ENCODE results near the gene COPS3.

Gene COPS3

GRCh38 chr17:17239832-17240231, 41.2 kb downstream of the COPS3 start:
- DNase-seq = no peak

DNA sequence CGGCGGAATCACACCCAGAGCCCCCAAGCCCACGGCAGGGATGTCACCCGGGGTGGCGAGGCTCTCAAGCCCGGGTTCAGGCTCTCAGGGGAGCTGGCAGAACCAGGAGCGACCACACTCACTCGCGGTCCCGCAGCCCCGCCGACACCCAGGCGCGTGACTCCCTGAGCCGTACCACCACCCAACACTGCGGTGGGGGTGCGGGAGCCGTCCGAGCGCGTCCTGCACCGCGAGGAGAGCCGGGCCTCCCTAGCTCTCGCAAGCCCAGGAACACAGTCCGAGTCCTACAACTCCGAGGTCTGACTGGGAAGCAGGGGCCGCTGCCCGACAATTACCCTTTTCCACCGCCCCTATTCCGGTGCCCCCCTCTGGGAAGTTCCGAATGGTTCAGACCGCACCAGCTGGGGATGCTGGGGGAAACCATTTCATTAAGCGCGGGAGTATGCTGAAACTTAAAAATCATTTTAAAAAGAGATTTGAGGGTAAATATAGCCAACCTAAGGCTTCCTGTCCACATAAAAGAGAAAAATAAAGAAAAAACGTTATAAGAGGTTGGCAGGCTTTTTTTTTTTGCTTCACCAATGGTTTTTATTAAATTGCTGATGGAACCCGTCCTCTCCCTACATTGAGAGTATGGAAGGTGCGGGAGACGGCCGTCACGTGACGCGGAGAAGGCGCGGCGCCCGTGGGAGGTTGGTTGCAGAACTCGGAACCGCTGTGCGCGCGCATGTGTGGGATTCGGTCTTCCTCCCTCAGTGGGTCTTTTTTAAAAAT, 43.8 kb downstream of the COPS3 start, which contains the start of gene FLCN:
TSS of gene FLCN (minus strand) at position 143 of the 774 bp plus-strand sequence. CDS start 9,031 bp downstream, outside the sequence.
- peak; percentile 93 for DNase-seq

DNA sequence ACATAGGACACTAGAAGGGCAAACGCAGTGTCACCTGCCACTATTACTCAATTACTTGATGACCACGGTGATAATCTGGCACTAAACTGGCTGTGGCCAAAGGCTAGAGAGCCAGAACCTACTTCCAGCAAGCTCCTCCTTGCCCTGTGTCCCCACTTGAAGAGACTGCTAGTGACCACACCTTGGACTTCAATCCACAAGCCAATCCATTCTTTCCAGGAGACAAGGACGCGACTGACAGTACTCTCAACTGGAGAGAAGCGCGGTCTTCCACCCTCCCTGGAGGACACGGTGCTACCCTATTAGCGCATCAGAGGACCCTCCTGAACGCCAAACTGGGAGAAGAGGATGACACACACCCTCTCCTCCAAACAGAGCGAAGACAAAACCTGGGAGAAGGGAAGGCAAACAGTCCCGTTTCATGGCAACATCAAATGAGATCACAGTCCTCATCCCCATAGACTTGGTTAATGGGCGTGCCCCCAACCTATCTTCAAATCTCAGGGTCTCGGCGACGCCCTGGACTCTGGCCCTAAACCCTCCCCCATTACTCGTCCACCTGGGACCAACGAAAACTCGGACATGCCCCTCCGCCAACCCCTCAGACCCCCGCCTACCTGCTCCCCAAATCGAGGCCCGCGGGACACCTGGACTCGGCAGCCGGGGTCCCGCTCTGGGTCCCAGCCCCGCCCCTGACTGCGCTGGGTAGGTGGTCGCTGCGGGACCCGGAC, 44.6 kb downstream of the COPS3 start:
- no peak for DNase-seq

DNA sequence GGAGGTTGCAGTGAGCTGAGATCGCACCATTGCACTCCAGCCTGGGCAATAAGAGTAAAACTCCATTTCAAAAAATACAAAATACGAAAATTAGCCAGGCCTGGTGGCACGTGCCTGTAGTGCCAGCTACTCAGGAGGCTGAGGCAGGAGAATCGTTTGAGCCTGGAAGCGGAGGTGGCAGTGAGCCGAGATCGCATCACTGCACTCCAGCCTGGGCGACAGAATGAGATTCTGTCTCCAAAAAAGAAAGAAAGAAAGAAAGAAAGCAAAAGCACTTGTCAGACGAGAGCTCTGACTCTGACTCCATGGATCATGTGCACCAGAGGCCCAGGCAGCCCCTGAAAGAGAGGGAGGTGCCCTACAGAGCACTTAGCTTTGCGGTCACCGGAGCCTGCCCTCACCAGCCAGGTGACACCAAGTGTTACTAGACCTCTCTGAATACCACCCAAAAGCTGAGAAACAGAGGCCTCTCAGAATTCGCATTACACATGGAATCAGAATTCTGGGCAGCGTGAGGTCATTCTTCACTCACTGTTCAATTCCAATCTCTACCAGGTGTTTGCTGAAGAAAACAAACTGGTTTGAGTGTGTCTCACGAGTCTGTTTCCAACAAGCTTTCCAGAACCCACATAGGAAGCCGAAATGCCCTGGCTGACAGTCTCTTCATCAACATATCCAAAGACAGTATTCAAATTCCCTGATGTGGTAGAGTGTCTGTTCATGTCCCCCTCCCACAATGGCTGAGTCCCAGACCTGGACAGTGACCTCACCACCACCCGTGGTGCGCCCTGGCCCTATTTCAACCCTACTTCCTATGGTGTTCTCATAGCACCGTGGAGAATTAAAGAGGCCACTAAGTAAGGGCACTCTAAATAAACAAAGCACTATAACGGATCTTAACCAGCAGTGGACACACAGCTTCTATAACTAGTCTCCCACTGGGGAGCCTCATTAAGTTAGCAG, 45.6 kb downstream of the COPS3 start:
- DNase-seq = no peak

- no peak for DNase-seq
Measured at GRCh38 chr17:17232303-17232621, 48.8 kb downstream of the COPS3 start.

GRCh38 chr17:17231621-17232302, 49.3 kb downstream of the COPS3 start:
- DNase-seq = no peak

DNA sequence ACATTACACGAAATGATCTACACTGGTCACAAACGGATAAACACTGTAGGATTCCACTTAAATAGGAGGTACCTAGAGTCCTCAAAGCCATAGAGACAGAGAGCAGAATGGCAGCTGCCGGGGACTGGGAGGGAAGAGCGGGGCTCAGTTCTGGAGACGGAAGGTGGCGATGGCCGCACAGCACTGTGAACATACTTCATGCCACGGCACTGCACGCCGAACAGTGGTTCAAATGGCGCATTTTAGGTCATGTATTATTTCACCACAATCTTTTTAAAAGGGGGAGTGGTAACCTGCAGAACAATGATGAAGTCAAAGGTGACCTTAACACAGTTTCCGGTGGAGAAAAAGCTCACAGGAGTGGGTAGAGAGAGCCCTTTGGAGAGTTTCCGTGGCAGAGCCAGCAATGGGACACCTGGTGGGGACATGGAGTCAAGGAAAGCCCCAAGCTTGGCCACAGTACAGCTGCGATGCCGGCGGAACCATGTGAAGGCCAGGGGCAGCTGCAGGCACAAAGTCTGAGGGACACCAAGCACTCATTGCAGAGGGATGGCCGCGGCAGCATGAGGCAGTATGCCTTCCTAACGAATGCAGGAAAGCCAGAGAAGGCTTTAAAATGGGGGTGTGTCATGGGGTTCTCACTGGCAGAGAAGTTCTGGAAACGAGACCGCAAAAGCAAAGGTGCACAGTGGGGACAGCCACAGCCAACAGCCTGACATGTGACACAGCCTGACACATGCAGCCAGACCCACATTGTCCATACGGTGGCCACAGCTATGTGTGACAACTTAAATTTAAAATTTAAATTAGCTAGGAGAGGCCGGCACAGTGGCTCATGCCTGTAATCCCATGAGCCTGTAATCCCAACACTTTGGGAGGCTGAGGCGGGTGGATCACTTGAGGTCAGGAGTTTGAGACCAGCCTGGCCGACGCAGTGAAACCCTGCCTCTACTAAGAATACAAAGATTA, 51.3 kb downstream of the COPS3 start:
- no peak for DNase-seq

DNA sequence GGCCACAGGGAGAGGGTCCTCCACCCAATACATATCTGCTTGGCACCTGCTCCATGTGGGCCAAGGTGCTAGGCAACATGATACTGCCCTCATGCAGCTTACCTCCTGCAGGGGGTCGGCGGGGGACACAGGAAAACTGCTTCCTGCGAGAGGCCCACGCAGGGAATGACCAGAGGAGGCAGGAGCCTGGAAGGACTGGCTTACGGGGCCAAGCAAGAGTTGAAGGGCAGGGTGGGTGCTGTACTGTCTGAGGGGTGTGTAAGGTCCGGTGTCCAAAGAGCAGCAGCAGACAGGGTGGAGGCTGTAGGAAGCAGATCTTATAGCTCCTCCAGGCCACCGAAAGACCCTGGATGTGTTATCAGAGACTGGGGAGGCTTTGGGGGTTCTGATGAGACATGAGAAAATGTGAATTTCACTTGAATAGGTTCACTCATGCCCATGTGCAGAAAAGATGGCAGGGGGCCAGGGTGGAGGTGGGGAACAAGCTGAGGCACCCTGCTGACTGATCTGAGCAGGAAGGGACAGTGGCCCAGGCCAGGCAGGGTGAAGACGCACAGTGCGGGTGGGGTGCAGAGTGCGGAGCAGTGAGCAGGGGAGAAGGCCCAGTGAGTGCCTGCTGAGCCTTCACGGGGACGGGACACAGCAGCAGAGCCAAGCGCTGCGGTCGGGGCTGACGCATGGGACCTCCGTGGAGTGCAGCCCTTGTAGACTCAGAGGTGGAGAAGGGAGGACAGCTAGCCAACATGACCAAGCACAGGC, 52.3 kb downstream of the COPS3 start:
- no peak for DNase-seq

DNA sequence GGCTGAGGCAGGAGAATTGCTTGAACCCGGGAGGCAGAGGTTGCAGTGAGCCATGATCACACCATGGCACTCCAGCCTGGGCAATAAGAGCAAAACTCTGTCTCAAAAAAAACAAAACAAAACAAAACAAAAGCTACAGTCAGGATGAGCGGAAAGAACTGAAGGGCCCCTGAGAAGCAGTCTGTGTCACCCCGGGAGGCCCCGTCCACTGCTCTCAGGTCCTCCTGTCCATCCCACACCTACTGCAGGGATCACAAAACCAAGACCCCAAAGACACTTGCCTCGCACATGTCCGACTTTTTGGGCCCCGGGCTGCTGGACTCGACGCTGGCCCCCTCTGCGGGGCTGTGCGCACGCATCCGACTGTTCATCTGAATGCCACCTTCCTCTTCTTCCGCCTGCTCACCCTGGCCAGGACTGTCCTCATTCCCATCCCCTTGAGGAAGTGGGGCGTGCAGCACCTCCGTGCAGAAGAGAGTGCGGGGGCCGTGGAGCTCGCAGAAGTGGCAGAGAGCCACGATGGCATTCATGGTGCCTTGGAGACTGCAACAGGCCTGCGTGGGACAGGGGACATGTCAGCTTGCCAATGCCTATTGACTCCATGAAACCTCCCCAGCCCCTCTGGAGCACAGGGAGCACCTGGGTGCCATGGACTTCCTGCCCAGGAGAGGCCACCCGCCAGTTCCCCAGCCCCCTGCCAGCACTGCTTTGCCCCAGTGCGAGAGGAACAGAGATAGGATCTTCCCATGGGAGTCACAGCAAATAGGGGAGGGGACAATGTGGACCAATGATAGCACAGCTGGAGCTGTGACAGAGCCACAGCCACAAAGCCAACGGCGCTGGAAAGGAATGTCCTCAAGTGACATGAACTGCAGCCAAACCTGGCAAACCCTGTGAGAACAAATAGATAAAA, 53.2 kb downstream of the COPS3 start:
- DNase-seq = no peak

DNA sequence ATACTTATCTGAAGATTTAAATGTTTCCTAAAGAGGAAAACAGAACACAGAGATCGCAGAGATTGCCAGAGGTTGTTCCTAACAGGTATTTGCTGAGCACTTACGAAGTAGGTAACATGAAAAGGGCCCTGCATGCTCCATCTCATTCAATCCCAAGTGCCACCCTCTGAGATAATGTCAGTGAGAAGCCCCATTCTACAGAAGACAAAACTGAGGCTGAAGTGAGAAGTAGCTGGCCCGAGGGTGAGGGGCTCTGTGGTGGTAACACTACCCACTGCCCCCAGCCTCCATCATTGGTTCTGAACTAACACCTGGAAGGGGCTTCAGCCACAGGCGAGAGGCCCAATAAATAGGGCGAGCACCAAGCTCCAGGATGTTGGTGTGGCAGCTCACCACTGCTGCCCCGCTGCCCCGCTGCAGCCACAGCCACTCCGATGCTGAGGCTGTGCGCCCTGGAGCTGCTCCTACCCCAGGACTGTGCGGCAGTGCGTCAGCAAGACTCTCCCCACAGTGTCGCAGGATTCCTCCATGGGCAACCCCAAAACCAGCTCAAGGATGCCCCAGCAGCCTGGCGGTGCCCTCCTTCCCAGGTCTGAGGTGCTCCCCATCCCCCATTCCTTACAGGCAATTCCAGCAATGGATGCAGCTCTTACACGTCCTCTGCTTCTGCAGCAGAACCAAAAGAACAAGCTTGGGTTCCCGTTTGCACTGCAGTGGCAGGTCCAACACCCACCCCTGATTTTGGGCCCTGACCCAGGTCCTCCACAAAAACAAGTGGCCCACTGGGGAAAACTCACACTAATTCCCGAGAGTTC, 54.4 kb downstream of the COPS3 start:
- no peak for DNase-seq

- DNase-seq = no peak
Measured at GRCh38 chr17:17225901-17226300, 55.1 kb downstream of the COPS3 start.

DNA sequence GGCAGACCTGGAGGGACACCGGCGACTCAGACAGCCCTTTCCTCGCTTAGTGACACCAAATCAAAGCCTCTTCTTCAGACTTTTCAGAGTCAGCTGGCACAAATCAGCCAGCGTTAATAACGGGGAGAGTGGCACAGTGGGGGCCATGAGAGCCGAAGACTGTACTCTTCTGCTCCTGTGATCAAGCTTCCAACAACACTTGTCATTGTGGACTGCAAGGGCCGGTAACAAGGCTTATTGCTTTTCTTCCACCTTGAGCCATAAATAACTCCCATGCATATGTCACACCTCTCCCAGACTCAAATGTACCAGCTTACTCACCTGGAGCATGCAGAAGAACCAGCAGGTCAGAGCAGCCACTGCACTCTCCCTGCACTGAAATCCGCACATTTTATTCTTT, 56.9 kb downstream of the COPS3 start:
- no peak for DNase-seq

- DNase-seq = no peak
Measured at GRCh38 chr17:17223736-17224135, 57.3 kb downstream of the COPS3 start.

DNA sequence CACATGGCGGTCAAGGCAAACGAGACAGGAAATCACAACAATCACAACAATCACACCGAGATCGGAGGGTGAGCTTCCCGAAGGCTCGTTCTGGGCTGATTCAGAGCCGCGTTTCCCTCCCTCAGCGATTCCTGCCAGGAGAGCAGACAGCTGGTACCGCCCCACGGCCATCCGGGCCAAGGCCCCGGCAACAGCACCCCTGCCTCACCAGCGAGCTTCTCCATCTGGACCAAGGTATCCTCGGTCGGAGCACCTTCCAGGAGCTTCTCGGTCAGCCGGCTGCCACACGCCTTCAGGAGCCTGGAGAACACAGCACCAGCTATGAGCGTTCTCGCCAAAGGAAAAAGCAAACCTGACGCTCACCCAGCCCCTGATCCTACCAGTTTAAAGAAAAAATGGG, 59.7 kb downstream of the COPS3 start:
- DNase-seq = no peak

- DNase-seq = no peak
Measured at GRCh38 chr17:17220529-17220928, 60.5 kb downstream of the COPS3 start.

GRCh38 chr17:17217995-17218394, 63.1 kb downstream of the COPS3 start:
- DNase-seq = no peak

- no peak for DNase-seq
Measured at GRCh38 chr17:17216776-17217175, 64.3 kb downstream of the COPS3 start.

GRCh38 chr17:17216236-17216635, 64.8 kb downstream of the COPS3 start:
- DNase-seq = no peak

DNA sequence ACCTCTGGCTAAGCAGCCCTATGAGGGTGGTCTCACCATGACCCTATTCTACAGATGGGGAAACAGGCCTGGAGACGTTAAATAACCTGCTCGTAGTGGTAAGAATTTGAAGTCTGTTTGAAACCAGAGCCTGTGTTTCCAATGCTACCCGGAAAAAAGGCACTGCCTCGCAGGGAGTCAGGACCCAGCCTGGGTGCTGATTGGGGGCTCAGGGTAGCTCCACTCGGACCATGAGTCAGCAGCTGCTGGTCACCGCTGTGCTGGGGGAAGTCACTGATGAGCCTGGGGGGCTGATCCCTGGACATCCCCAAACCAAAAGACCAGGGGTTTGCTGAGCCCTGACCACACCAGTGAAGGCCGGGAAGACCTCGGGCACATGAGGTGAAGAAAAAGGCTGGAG, 65.5 kb downstream of the COPS3 start:
- no peak for DNase-seq
